Measurements from ENCODE around the gene KANK2. TPM values are rescaled to one million over a fixed set of nuclear protein-coding genes. Genes with fewer than 3 reads are reported as not detected.

The KANK2 gene
- total and polyA plus RNA-seq, 2 of the 8 experiments (the other 6 are each of a cell fraction or from before 2014, with no cell fraction given), result 25.2 to 42.3 TPM

DNA sequence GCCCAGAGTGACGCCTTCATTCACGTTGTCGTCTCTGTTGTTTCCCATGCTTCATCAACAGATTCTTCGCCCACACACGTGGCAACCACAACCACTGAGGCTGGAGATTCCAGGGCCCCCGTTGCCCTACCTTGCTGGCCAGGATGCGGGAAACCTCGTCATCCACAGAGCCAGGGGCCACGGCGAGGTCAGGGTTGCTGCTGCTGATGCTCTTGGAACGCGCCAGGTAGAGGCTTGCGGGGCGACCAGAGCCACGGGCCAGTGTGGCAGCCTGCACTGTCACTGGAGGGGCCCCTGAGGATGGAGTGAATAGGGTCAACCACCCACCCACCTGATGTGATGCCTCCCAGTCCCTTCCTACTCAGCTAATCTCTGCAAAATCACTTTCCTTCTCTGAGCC, 35.7 kb upstream of the KANK2 start:
- Histone ChIP-seq H2AK5ac (ENCODE audit: low read depth, low read length) (no peak overlapping the region), H3K27me3 (replicated peaks in 1 of 4; ENCODE audit: control insufficient read depth in 3 of 4, extremely low read depth in 1 of 4, insufficient read depth in 3 of 4, low read length in 3 of 4) (no peaks in the 10 kb centered on the region), H3K4me3 (ENCODE audit: extremely low read depth in 1 of 4, insufficient read depth in 2 of 4, low read depth in 3 of 4, low read length in 4 of 4) (no peak overlapping the region), H3K23me2 (ENCODE audit: low read depth, low read length) (no peaks in the 10 kb centered on the region), H3K9me3 (ENCODE audit: insufficient read depth in 2 of 2, low read depth in 1 of 2, low read length in 1 of 2) (no peaks in the 10 kb centered on the region), H3K14ac (ENCODE audit: insufficient read length) (no peak overlapping the region), H2BK12ac (ENCODE audit: low read depth, low read length) (no peak overlapping the region), H2AFZ (ENCODE audit: low read length) (no peak overlapping the region), H2BK15ac (ENCODE audit: low read length) (no peak overlapping the region), H3K79me2 (ENCODE audit: control insufficient read depth in 1 of 2, insufficient read depth in 2 of 2, low read length in 2 of 2) (no peaks in the 10 kb centered on the region), H3K23ac (ENCODE audit: insufficient read length) (no peak overlapping the region), H4K8ac (ENCODE audit: extremely low read depth, insufficient read depth, low read length) (no peak overlapping the region), H3K4me1 (replicated peaks in 1 of 4; ENCODE audit: control insufficient read depth in 3 of 4, insufficient read depth in 4 of 4, low read length in 3 of 4) (no peaks in the 10 kb centered on the region), H4K91ac (replicated peaks; ENCODE audit: insufficient read length, low read length) (no peak overlapping the region), H3K36me3 (ENCODE audit: control insufficient read depth in 2 of 4, insufficient read depth in 4 of 4, low read length in 3 of 4) (peaks cover 0 to 13% (median 8%) of the 10 kb centered on the region in 4 experiments; a peak in 5 of 8 replicates), H3K27ac (ENCODE audit: low read depth, low read length) (no peak overlapping the region), H3K4ac (replicated peaks; ENCODE audit: insufficient read length, low read depth, low read length) (no peak overlapping the region), H2BK120ac (replicated peaks; ENCODE audit: low read depth, low read length) (no peak overlapping the region), H4K20me1 (replicated peaks in 1 of 2; ENCODE audit: control insufficient read depth in 1 of 2, insufficient read depth in 2 of 2, low read length in 2 of 2) (peaks cover 5 to 6% of the 10 kb centered on the region in 2 experiments), H3K9ac (replicated peaks in 1 of 4; ENCODE audit: extremely low read depth in 1 of 4, low read depth in 3 of 4, low read length in 3 of 4) (no peak overlapping the region), H2BK20ac (ENCODE audit: low read length) (no peak overlapping the region), H3K4me2 (ENCODE audit: insufficient read depth in 1 of 2, low read depth in 2 of 2, low read length in 2 of 2) (no peak overlapping the region), H3K79me1 (ENCODE audit: low read depth, low read length) (no peaks in the 10 kb centered on the region), H4K5ac (ENCODE audit: insufficient read length, low read depth, low read length) (no peak overlapping the region), H3K56ac (replicated peaks; ENCODE audit: insufficient read length, low read depth, low read length) (no peak overlapping the region), H3K18ac (ENCODE audit: extremely low read depth, low read length) (no peak overlapping the region), H2BK5ac (ENCODE audit: low read depth, low read length) (no peak overlapping the region)
- FAIRE-seq, result no peak
- POLR2A ChIA-PET (ENCODE audit: partially characterized antibody), result no interaction called here
- DNase-seq (ENCODE audit: low read depth in 1 of 2, low spot score in 2 of 2), result no peak
- CTCF ChIA-PET (ENCODE audit: partially characterized antibody), result interaction anchor here (0.5 to 2.1 kb wide), 2 partner anchors 11 to 121 kb away, joined by 3 to 6 read pairs; no protein-coding TSS in a partner anchor
- 91% methylated on average over 15 of the region's 15 CpGs; no CpG with 5 or more reads in 1 of the 2 experiments for WGBS, 2 experiments (ENCODE audit: extremely low coverage in 1 of 2, insufficient coverage in 1 of 2, insufficient read length in 1 of 2, insufficient replicate concordance in 2 of 2, low coverage in 1 of 2, low lambda C conversion rate in 2 of 2, missing lambda C conversion rate in 1 of 2)
- TF ChIP-seq GABPA (IDR thresholded peaks at IDR 0.05; ENCODE audit: borderline replicate concordance, insufficient read depth, low read length) (no peak), SP2 (IDR thresholded peaks at IDR 0.05; ENCODE audit: low read length) (no peak), RAD21 (IDR thresholded peaks at IDR 0.05 in 1 of 2, conservative IDR thresholded peaks at IDR 0.05 in 1 of 2; ENCODE audit: low read depth in 2 of 2, low read length in 2 of 2) (no peak), CTBP2 (IDR thresholded peaks at IDR 0.05; ENCODE audit: borderline replicate concordance, insufficient read depth, insufficient read length, low read length) (no peak), BRCA1 (IDR thresholded peaks at IDR 0.05; ENCODE audit: low read depth, low read length) (no peak), EZH2 (IDR thresholded peaks at IDR 0.05; ENCODE audit: low read depth, low read length, severe bottlenecking) (no peak), CHD1 (IDR thresholded peaks at IDR 0.05; ENCODE audit: low read depth, low read length) (no peak), KDM1A (IDR thresholded peaks at IDR 0.05; ENCODE audit: borderline replicate concordance, low read length) (no peak), HDAC6 (IDR thresholded peaks at IDR 0.05; ENCODE audit: low read depth, low read length) (no peak)
- TF ChIP-seq, protein P1, sequence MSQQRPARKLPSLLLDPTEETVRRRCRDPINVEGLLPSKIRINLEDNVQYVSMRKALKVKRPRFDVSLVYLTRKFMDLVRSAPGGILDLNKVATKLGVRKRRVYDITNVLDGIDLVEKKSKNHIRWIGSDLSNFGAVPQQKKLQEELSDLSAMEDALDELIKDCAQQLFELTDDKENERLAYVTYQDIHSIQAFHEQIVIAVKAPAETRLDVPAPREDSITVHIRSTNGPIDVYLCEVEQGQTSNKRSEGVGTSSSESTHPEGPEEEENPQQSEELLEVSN (IDR thresholded peaks at IDR 0.05), result no peak
- TF ChIP-seq, protein P2, sequence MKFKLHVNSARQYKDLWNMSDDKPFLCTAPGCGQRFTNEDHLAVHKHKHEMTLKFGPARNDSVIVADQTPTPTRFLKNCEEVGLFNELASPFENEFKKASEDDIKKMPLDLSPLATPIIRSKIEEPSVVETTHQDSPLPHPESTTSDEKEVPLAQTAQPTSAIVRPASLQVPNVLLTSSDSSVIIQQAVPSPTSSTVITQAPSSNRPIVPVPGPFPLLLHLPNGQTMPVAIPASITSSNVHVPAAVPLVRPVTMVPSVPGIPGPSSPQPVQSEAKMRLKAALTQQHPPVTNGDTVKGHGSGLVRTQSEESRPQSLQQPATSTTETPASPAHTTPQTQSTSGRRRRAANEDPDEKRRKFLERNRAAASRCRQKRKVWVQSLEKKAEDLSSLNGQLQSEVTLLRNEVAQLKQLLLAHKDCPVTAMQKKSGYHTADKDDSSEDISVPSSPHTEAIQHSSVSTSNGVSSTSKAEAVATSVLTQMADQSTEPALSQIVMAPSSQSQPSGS (IDR thresholded peaks at IDR 0.05; ENCODE audit: low read length), result no peak

Measured in H1 (cell line).